ENCODE data around the gene PCGF1. TPM values are rescaled to one million over a fixed set of nuclear protein-coding genes. Genes with fewer than 3 reads are reported as not detected.

Gene PCGF1
- polyA plus RNA-seq, 3 donors from 2014 or later, result 18.8 to 22.8 (median 19.5) TPM

DNA sequence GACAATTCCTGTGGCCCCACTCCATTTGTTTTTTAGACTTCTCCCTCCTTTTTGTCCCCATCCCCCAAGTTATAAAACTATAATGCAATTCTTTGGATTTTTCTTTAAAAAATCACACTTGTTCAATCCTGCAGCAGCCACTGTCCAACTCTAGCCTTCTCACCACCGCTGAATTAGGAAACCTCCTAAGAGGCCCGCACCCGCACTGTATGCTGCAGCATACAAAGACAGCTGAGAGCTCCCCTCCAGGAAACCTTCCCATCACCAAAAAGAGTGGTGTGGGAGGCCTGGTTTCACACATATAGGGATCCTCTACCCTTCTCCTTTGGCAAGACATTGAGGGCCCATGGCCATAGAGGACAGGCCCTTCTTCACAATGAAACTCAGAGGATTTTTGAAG is 2.9 kb downstream of the PCGF1 start:
- peak overlapping the region; percentile 82 to 90 (median 86) for H3K4me3 Mint-ChIP-seq
- peaks cover 5 to 16% (median 13%) of the 10 kb centered on the region in 3 donors for H3K36me3 Mint-ChIP-seq
- H3K27me3 Mint-ChIP-seq (ENCODE audit: low read depth in 3 of 3), result peaks cover 10 to 21% (median 11%) of the 10 kb centered on the region in 3 donors
- DNase-seq, result no peak
- peaks cover 68 to 73% of the 10 kb centered on the region in 2 donors for H3K4me1 Mint-ChIP-seq
- H3K27ac Mint-ChIP-seq, result peak overlapping the region; percentile 28 to 76 (median 56)
- no peaks in the 10 kb centered on the region for H3K9me3 Mint-ChIP-seq

DNA sequence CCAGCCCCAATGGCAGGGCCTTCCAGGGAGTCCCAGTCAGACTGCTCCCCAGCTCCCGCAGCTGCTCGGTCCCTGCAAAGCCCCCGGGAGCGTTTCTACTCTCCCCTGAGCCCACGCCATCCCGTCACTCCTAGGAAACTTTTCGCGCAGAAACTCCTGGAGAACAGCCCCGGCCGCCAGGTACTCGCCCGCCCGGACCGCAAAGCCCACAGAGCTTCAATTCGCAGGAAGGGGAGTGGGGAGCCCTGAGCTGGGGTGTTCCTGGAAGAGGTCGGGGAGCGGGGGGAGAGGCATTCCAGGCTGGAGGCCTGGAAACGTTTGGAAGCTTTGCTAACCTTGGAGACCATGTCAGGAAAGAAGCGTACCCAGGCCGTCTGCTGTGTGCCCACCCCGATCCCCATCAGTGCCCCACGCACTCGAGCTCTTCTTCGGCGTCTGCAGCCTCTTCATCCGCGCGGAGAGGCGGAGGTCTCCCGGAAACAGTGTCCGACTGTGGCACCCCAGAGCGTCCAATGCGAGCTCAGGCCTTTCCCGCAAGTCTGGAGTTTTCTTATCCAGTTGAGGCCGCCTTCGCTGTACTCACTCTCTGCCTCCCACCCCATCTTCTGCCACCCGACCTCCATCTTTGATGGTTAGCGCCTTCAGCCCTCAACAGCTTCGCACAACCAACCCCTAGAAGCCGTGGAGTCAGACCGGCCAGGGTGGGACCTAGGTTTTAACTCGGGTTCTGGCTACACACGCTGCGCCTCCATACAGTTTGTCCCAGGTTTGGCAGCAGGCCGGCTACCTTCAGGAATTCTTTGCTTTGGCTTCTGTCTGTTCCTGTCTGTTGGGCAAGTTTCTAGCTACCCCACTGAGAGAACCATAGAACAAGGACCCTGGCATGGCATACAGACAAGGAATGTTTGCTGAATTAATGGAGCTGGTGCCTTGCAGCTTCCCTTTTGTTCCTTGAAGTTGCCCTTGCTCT is 3.7 kb downstream of the PCGF1 start:
- peak overlapping the region; percentile 82 to 90 (median 86) for H3K4me3 Mint-ChIP-seq
- H3K9me3 Mint-ChIP-seq, result no peaks in the 10 kb centered on the region
- peaks cover 13 to 24% (median 13%) of the 10 kb centered on the region in 3 donors for H3K27me3 Mint-ChIP-seq (ENCODE audit: low read depth in 3 of 3)
- peaks cover 73 to 78% of the 10 kb centered on the region in 2 donors for H3K4me1 Mint-ChIP-seq
- peaks cover 5 to 16% (median 13%) of the 10 kb centered on the region in 3 donors for H3K36me3 Mint-ChIP-seq
- H3K27ac Mint-ChIP-seq, result peak overlapping the region; percentile 51 to 89 (median 80)
- DNase-seq, result no peak

DNA sequence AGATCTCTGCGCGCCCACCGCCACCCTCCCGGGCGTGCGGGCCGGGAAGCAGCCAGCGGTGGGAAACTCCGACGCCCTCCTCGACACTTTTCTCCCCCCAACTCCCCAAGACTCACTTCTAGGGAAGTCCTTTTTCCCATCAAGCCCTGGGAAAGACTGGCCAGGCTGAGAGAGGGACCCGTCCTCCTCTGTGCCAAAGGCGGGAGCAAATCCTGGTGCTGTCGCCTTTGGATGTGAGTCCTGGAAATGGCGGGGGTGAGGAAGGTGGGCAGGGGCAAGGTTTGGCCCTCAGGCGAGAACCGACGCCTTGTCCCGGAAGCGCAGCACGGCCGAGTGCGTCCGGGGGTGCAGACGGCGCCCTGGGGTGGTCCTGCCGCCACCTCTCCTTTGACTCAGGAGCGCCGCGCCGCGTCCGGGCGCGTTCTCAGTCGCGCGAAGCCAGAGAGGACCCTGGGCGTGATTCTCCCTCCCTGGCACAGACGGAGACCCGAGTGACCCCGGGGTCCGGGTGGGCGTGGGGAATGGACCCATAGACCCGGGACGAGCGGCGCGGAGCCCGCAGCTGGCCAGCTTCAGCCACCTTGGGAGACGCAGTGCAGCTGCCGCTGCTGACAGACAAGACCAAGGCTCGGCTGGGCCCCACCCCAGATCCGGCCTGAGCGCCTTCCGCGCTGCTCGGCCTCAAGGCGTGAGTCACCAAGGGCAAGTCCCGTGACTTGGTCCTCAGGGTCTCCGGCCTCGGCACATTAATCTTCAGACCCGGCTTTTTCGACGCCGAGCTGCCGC is 4.6 kb downstream of the PCGF1 start:
- H3K36me3 Mint-ChIP-seq, result peaks cover 5 to 16% (median 13%) of the 10 kb centered on the region in 3 donors
- H3K27me3 Mint-ChIP-seq (ENCODE audit: low read depth in 3 of 3), result peaks cover 16 to 22% (median 16%) of the 10 kb centered on the region in 3 donors
- no peaks in the 10 kb centered on the region for H3K9me3 Mint-ChIP-seq
- H3K4me3 Mint-ChIP-seq, result peak overlapping the region; percentile 82 to 90 (median 86)
- peaks cover 73 to 78% of the 10 kb centered on the region in 2 donors for H3K4me1 Mint-ChIP-seq
- peak overlapping the region; percentile 51 to 89 (median 80) for H3K27ac Mint-ChIP-seq
- DNase-seq, result peak; percentile 56 to 64 (median 57)

DNA sequence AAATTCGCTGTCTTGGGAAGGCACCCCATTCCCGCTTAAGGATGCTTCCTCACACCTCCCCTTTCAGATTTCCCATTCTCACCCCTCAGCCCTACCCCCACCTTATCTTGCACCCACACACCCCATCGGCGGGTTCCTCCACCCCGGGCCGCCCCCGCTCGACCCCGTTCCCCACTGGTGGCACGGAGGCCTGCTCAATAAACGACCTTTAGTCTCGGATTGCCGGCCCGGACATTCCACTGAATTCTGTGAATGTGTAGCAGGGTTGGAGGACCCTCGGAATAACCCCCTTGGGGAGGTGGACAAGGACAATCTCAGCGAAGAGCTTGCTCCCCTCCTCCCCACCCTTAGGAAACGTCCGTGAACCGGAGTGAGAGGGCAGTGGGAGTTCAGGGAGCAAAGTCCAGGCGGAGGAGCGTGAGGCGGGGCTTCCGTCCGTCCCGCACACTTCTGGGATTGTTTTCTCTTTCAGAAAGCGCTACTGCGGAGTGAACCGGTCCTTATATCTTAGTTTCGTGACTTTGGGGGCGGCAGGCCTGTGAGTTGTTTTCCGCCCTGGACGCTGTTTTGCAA is 5.3 kb downstream of the PCGF1 start:
- DNase-seq, result no peak
- peak overlapping the region; percentile 39 to 89 (median 78) for H3K27ac Mint-ChIP-seq
- peaks cover 3 to 16% (median 13%) of the 10 kb centered on the region in 3 donors for H3K36me3 Mint-ChIP-seq
- peaks cover 73 to 78% of the 10 kb centered on the region in 2 donors for H3K4me1 Mint-ChIP-seq
- peak overlapping the region; percentile 82 to 90 (median 86) for H3K4me3 Mint-ChIP-seq
- no peaks in the 10 kb centered on the region for H3K9me3 Mint-ChIP-seq
- peaks cover 12 to 19% (median 13%) of the 10 kb centered on the region in 3 donors for H3K27me3 Mint-ChIP-seq (ENCODE audit: low read depth in 3 of 3)

DNA sequence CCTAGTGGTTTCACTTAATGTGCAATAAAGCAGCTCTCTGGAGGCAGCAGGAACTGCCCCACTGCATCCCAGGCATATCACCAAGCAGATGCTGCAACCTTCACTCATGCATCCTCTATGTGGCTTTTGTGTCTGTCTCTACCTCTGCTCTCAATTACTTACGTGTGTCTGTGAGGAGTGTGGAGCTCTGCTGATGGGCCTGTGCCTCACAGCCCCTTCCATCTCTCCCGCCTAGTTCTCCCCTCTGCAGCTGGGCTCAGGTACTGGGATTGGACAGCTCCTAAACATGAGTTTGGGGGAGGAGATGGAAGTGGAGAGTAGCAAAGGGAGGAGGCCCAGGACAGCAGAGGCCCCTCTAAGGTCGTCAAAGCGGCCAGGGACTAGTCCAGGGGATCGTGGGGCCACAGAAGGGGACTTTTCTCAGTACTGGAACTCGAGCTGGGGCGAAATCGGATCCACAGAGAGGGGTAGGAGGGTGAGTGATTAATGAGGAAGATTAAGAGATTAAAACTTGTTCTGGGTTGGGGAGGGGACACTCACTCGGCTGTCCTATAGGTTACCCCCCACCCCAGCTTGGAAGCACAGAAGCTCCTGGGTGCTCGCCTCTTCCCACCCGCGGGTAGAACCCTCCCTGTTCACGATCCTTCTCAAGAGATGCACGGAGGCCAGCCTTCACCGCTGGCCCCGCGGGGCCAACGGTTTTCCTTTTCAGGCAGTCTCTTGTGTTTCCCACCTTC is 6.0 kb downstream of the PCGF1 start:
- peaks cover 8 to 15% (median 10%) of the 10 kb centered on the region in 3 donors for H3K27me3 Mint-ChIP-seq (ENCODE audit: low read depth in 3 of 3)
- no peaks in the 10 kb centered on the region for H3K9me3 Mint-ChIP-seq
- peak overlapping the region in 4 of 6 donors; percentile 17 to 83 (median 74) for H3K27ac Mint-ChIP-seq
- peaks cover under 1 to 13% (median 10%) of the 10 kb centered on the region in 3 donors for H3K36me3 Mint-ChIP-seq
- peak overlapping the region; percentile 76 to 90 (median 83) for H3K4me3 Mint-ChIP-seq
- peaks cover 66 to 71% of the 10 kb centered on the region in 2 donors for H3K4me1 Mint-ChIP-seq
- DNase-seq, result no peak

DNA sequence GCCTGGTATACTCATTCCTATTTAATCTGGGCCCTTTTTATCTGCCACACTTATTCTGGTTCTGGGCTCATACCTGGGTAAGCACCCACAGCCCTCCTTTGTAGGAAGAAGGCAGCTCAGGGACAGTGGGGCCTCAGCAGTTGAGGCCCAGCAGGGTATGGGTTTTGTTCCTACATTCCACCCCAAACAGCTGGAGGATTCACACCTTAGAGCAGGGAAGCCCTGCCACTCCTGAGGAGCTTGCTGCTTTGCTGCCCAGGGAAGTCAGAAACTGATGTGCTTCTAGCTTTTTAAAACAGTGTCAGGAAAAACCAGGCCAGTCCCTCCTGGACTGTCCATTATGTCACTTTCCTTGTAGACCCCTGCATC is 6.9 kb downstream of the PCGF1 start:
- Mint-ChIP-seq H3K9me3 (no peaks in the 10 kb centered on the region), H3K27me3 (ENCODE audit: low read depth in 3 of 3) (peaks cover 8 to 15% (median 10%) of the 10 kb centered on the region in 3 donors), H3K36me3 (peaks cover 0 to 17% (median 10%) of the 10 kb centered on the region in 3 donors), H3K27ac (no peak overlapping the region), H3K4me3 (peak overlapping the region in 4 of 5 donors; percentile 38 to 86 (median 47)), H3K4me1 (peaks cover 63 to 66% of the 10 kb centered on the region in 2 donors)
- DNase-seq, result no peak

DNA sequence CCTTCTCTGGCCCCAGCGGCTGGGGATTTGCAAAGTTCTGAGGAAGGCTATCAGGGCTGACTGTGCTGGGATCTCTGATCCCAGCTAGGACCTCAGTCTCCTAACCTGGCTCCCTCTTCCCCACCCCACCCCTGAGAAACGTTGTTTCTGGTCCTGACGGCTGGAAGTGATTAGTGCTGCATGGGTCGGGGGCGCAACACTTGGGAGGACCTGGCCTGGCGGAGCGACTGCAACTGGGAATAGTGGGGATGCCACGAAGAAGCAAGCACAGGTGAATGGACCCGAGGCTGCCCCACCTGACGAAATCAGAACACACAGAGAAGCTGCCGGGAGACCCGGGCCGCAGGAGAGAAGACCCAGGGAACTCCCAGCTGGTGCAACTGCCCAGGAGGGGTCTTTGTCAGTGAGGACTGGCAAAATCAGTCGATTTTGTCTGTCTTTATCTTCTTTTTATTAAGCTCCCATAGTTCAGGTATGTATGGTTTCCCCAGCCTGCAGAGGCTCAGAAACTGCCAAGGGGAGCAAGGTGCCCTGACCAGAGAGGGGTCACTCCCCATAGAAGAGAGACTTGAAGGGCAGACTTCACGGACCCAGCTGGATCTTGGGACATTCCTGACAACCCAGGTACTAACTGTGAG is 7.4 kb downstream of the PCGF1 start:
- DNase-seq, result no peak
- peaks cover 8 to 15% (median 10%) of the 10 kb centered on the region in 3 donors for H3K27me3 Mint-ChIP-seq (ENCODE audit: low read depth in 3 of 3)
- peak overlapping the region; percentile 21 to 86 (median 38) for H3K4me3 Mint-ChIP-seq
- peaks cover 59 to 62% of the 10 kb centered on the region in 2 donors for H3K4me1 Mint-ChIP-seq
- peaks cover 0 to 13% (median 8%) of the 10 kb centered on the region in 3 donors for H3K36me3 Mint-ChIP-seq
- no peaks in the 10 kb centered on the region for H3K9me3 Mint-ChIP-seq
- H3K27ac Mint-ChIP-seq, result no peak overlapping the region

DNA sequence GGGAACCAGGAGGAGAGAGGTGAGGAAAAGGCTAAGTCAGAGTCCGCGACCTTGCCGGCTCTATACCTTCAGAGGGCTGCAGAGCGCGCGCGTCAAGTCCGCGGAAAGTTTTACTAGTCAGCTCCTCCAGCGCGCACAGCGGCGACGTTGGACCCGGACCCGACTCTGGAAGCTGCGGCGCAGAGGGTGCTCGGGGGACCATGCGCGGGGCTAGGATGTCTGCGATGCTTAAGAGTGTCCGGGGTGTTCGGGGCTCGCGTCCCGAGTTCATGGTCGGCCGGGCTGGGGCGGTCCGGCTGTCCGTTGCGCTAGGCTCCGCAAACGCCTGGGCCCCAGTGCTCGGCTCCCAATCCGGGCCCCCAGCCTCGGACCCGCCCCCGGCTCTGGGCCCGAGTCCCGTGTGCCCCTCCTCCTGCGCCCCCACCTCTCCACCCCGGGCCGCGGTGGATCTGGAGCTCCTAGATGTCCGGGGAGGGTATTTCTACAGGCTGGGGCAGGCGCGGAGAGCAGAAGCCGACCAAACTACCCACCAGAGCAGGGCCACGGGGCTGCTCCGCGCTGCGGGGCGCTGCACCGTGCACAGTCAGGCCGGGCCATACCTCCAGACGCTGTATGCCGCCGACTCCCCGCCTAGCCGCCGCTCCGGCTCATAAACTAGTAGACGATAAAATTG is 8.1 kb downstream of the PCGF1 start, which contains the start of gene LBX2:
Gene LBX2, minus strand, starts transcription at position 337 of the 673 bp plus-strand sequence. Its CDS starts 66 bp downstream, at position 271.
- Mint-ChIP-seq H3K36me3 (peaks cover 0 to 6% (median 2%) of the 10 kb centered on the region in 3 donors), H3K4me1 (peaks cover 53 to 55% of the 10 kb centered on the region in 2 donors)

DNA sequence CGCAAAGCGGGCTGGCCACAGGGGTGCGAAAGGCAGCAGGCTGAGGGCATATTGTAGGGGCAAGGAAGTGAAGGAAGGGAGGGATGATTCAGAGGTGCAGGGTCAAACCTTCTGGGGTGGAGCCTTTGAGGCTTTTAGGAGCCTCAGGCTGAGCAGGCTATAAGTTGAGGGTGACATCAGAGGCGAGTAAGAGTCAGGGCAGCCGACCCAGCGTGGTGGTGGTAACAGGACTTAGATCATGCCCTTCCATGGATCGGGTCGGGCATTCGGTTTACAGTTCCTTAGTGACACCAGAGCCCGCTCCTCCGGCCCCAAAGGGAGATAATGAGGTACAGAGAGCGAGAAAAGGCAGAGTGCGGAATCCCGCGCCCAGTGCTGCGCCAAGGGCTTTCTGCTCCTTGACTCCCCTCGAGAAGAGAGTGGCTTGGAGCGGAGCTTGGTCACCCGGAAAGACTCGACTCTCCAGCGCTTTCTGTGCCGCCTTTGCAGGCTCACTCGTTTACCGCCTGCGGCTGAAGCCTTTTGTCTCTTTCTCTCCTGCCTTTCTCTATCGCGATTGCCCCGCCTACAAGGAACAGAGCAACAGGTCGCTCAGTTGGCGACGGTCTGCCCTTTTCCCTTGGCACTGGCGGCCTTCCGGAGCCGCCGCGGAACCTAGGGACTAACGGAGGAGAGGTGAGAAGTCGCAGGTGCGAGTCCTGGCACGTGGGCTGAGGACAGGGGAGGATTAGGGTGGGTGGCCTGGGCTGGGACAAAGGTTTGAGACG is 8.8 kb downstream of the PCGF1 start:
- peaks cover 8 to 15% (median 11%) of the 10 kb centered on the region in 3 donors for H3K27me3 Mint-ChIP-seq (ENCODE audit: low read depth in 3 of 3)
- peaks cover 6 to 12% (median 7%) of the 10 kb centered on the region in 3 donors for H3K36me3 Mint-ChIP-seq
- H3K27ac Mint-ChIP-seq, result peak overlapping the region; percentile 35 to 92 (median 78)
- H3K9me3 Mint-ChIP-seq, result no peaks in the 10 kb centered on the region
- peak overlapping the region; percentile 90 to 98 (median 93) for H3K4me3 Mint-ChIP-seq
- peaks cover 46 to 48% of the 10 kb centered on the region in 2 donors for H3K4me1 Mint-ChIP-seq
- DNase-seq, result no peak

More for the DNA sequence above, 8.1 kb downstream of the PCGF1 start, which contains the start of gene LBX2:
- Mint-ChIP-seq H3K27ac (peak within 1 kb of the TSS; percentile 35 to 92 (median 78)), H3K27me3 (ENCODE audit: low read depth in 3 of 3) (peaks cover 8 to 15% (median 11%) of the 10 kb centered on the region in 3 donors), H3K9me3 (no peaks in the 10 kb centered on the region), H3K4me3 (peak within 1 kb of the TSS; percentile 90 to 98 (median 93))
- DNase-seq, result no peak

DNA sequence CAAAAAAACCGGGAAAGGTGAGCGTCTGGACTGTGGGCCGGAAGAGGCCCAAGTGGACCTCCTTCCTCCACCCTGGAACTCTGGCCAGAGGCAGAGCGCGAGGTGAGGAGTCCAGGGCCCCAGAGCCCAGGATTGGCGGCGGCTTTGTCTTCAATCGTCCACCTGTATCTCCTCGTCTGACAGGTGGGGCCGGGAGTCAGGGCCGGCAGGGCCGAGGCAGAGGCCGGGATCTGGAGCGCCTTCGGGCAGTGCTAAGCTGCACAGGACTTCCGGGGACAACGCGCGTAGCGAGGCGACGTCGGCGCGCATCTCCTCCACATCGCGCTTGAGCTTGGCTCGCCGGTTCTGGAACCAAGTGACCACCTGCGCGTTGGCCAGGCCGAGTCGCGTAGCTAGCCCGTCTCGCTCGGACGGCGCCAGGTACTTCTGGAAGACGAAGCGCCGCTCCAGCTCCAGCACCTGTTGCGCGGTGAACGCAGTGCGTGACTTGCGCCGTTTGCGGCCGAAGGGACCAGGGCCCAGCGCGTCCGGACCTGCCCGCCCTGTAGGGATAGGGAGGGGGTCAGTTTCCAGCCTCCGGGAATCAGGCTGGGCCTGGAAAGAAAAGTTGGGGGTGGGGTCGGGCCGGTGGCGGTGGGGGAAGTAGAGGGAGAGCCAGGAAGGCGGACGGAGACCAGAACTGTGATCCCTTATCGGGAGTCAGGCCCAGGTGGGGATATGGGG is 9.6 kb downstream of the PCGF1 start:
- peak overlapping the region; percentile 90 to 98 (median 93) for H3K4me3 Mint-ChIP-seq
- no peaks in the 10 kb centered on the region for H3K9me3 Mint-ChIP-seq
- peaks cover 5 to 15% (median 11%) of the 10 kb centered on the region in 3 donors for H3K27me3 Mint-ChIP-seq (ENCODE audit: low read depth in 3 of 3)
- peak overlapping the region; percentile 35 to 92 (median 78) for H3K27ac Mint-ChIP-seq
- peaks cover 38 to 41% of the 10 kb centered on the region in 2 donors for H3K4me1 Mint-ChIP-seq
- peaks cover 6 to 14% (median 10%) of the 10 kb centered on the region in 3 donors for H3K36me3 Mint-ChIP-seq
- DNase-seq, result no peak

Data from immature natural killer cell (primary cell).